Esophagus muscularis mucosa (tissue), 4 donors: ENCODE results near the gene PSMD14.

Experiments used
- EP300 ChIP-seq: sonication (generic); formaldehyde crosslinking; IDR thresholded peaks from one replicate; pipeline ENCODE4 v1.6.1; 2017; ENCODE audit warnings: antibody characterized with exemption
- POLR2A ChIP-seq: fragments of 450-650 bp; IDR thresholded peaks from one replicate; pipeline ENCODE4 v1.6.1; 2017; ENCODE audit warnings: antibody characterized with exemption, moderate library complexity, mild to moderate bottlenecking, low read depth
- TF ChIP-seq, protein P1 (sequence below), 3 experiments: fragments of 200-600 bp in 2 of 3; fragments of 450-650 bp in 1 of 3; sonication (generic) in 2 of 3; IDR thresholded peaks; one replicate each; pipeline ENCODE4 v1.5.1; 2017 to 2019; ENCODE audit warnings: antibody characterized with exemption in 3 of 3, mild to moderate bottlenecking in 2 of 3, moderate library complexity in 1 of 3

DNA sequence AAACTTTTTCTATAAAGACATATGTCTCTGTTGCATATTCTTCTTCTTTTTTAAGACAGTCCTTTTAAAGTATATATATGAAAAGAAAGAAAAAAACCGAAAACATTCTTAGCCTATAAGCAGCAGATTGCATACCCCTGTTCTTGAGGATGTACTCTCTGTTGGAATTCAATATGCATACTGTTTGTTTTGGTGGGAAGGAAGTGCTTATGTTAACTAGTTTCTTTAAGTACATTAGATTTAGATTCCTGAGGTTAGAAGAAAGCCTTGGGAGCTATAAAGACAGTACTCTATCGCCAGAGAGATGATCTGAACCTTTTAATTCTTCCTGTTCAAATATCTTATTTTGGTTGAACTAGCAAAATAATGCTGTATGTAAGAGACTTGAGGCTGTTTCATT is 61.1 kb downstream of the PSMD14 start:
- TF ChIP-seq, protein P1, sequence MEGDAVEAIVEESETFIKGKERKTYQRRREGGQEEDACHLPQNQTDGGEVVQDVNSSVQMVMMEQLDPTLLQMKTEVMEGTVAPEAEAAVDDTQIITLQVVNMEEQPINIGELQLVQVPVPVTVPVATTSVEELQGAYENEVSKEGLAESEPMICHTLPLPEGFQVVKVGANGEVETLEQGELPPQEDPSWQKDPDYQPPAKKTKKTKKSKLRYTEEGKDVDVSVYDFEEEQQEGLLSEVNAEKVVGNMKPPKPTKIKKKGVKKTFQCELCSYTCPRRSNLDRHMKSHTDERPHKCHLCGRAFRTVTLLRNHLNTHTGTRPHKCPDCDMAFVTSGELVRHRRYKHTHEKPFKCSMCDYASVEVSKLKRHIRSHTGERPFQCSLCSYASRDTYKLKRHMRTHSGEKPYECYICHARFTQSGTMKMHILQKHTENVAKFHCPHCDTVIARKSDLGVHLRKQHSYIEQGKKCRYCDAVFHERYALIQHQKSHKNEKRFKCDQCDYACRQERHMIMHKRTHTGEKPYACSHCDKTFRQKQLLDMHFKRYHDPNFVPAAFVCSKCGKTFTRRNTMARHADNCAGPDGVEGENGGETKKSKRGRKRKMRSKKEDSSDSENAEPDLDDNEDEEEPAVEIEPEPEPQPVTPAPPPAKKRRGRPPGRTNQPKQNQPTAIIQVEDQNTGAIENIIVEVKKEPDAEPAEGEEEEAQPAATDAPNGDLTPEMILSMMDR (IDR thresholded peaks at IDR 0.05) = no peak
- TF ChIP-seq POLR2A = no peak
- no peak for TF ChIP-seq EP300
